DOHH2 (cell line): ENCODE results near the gene CREG2.

ENCODE experiments used
- EZH2phosphoT487 ChIP-seq: fragments of 200-600 bp; sonication (generic); IDR thresholded peaks from 2 replicates; pipeline ENCODE4 v1.6.1; 2017; ENCODE audit warnings: borderline replicate concordance, mild to moderate bottlenecking, antibody characterized with exemption, low read length, moderate library complexity, mixed read lengths
- TF ChIP-seq, protein P1 (sequence below): fragments of 200-600 bp; sonication (generic); IDR thresholded peaks from one replicate; pipeline ENCODE4 v1.5.1; 2014; ENCODE audit warnings: antibody characterized with exemption, mild to moderate bottlenecking, low read depth, low read length; ENCODE audit not compliant: poor library complexity, severe bottlenecking

DNA sequence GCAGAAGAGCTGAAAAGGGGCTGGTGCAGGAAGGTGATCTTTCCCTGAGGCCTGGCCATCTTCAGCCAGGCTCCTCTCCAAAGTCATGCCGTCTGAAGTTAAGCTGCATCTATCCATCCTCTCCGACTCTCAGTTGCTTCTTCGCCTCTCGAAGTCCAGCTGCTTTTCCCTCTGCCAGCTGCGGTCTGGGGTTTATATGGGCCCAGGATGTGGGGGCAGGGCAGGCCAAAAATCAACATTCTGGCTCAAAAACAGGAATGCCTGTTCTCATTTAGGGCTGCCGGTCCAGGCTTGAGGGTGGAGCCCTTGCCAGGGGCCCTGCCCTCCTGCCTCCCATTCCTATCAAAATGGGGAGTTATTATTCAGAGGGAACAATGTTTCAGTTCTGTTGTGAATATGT, 31.2 kb downstream of the CREG2 start:
- TF ChIP-seq, protein P1, sequence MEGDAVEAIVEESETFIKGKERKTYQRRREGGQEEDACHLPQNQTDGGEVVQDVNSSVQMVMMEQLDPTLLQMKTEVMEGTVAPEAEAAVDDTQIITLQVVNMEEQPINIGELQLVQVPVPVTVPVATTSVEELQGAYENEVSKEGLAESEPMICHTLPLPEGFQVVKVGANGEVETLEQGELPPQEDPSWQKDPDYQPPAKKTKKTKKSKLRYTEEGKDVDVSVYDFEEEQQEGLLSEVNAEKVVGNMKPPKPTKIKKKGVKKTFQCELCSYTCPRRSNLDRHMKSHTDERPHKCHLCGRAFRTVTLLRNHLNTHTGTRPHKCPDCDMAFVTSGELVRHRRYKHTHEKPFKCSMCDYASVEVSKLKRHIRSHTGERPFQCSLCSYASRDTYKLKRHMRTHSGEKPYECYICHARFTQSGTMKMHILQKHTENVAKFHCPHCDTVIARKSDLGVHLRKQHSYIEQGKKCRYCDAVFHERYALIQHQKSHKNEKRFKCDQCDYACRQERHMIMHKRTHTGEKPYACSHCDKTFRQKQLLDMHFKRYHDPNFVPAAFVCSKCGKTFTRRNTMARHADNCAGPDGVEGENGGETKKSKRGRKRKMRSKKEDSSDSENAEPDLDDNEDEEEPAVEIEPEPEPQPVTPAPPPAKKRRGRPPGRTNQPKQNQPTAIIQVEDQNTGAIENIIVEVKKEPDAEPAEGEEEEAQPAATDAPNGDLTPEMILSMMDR: no peak
- no peak for TF ChIP-seq EZH2phosphoT487
